Inflammatory macrophage (primary cell): Measurements from ENCODE around the gene CAMKK2.
"Not testable (repeated sequence)": the region's sequence is repeated elsewhere in the genome, so short reads cannot be mapped to it uniquely, and the experiment has no call there.

ENCODE experiments used
- DNase-seq, 2 donors: peaks; one replicate each; pipeline ENCODE4 v3.0.0-alpha.2; 2020 to 2022
- total RNA-seq, 18 experiments: gene quantifications; one replicate each; lab custom pipeline; 2026; ENCODE audit warnings: mixed read lengths in 6 of 18, inconsistent platforms in 2 of 18; lab: John Stamatoyannopoulos, UW

CAMKK2 gene
- 31.9 to 61.9 (median 42.8) reads per million in 18 experiments for total RNA-seq

DNA sequence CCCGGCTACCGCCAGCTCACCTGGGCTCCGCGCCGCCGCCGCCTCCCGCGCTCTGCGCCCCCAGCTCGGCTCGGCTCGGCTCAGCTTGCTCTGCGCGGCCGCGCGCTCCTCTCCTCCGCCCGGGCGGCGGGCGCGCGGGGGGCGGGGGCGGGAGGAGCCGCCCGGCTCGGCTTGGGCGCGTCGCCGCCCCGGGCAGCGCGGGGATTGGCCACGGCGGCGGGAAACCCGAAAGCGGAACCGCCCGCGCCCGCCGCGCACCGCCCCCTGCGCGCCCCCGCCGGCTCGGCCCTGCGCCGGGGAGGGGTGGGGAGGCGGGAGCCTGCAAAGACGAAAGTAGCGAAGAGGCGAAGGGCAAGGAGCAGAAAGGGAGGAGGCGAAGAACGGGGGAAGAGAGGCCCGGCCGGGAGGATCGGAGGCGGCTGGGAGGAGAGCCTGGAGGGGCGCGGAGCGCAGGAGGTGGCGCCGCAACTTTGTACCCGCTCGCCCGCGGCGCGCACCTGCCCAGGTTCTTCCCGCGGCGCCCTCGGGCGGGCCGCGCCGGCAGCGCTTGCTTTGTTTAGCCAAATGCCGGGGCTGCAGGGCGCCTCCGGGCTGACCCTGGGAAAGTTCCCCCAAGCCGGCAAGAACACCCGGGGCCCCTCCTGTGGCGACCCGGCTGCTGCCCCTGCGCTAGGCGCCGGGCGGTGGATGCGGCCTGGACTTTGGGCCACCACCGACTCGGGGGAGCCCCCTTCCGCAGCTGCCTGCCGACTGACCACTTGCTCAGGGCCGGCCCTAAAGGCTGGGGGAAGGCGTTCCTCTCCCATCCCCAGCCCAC, at the start of gene CAMKK2:
TSS of gene CAMKK2 (minus strand) at position 92 of the 817 bp plus-strand sequence. CDS start 22,183 bp downstream, outside the sequence.
- DNase-seq = peak; percentile 81 to 92

DNA sequence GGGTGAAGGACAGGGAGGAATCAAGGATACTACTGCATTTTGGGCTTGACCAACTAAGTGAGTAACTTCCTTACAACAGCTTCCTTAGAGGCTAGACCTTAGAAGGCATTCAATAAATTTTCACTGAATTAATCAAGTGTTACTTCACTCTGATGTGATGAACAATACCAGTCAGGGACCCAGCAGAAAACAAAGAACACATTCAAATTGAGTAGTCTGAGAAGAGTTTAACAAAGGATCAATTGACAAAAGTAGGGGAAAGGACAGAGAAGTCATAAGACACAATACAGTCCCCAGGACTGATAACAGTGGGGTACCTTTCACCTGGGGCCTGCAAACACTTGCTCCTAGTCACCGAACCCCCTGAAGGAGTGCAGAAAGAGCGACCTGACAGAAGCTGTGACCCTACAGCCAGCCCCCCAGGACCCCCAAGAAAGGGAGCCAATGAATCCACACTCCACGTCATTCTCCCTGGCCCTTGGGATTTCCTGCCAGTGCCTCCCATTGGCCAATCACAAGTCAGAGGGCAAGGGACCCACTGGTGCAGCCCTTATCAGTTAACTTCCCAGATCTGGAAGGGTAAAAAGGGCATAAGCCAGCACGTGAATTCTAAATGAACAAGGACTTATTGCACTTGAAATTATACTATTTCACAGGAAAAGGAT, 48.8 kb upstream of the CAMKK2 start:
- no peak for DNase-seq

DNA sequence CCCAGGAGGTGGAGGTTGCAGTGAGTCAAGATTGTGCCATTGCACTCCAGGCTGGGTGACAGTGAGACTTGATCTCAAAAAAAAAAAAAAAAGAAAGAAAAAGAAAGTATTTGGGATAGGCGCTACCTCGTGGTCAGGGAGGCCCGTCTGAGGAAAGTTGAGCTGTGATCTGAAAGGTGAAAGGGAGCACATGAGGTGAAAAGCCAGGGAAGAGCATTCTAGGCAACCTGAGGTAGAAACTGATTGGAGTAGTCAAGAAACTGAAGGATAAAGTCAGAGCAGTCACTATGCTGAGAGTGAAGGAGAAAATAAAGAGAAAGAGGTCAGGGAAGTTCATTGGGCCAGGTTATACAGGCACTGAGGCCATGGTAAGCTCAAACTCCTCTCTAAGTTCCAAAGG, 48.0 kb upstream of the CAMKK2 start:
- no peak for DNase-seq

DNA sequence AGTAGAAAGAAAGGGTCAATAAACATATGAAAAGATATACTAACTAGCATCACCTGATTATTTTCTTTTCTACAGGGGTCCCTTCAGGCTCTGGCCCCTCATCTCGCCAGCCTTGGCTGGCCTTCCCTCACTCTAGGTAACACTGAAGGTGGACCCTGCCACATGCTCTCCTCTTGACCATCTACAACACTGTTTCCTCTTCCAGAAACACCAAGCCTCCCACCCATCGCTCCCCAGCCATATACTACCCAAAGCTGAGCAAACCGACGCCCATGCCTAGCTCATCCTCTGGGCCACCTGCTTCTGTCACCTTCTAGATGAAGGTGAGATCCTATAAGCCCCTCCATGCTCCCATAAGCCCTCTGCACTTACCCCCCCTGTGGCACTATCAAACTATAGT, 40.9 kb upstream of the CAMKK2 start:
- DNase-seq = no peak

DNA sequence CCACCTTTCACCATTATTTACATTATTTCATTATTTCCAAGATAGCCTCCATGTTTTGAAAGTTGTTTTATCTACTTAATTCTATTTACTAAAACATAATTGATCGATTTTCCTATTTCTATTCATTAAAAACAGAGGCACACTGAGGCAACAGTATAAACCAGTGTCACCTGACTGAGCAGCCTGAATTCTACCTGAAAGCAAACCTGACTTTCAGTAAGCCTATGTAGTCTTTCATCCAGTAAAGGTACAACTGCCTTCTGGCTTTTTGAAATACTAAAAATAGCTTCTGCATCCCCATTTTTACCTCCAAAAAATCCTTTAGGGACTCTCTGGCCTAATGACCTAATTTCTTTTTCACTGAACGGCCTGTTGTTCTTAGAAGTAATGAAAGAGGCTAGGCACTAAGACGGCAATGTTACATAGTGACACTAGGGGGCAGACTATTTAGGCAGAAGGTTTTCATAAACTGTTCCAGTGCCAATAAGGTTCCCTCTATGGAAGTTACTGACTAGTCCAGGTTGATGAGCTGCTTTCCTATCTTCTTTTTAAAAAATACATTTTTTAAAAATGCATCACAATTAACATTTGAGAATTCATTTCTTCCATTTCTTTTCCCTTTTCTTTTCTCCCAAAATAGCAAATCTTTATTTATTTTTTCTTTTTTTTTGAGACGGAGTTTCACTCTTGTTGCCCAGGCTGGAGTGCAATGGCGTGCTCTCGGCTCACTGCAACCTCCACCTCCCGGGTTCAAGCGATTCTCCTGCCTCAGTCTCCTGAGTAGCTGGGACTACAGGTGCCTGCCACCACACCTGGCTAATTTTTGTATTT, 38.2 kb upstream of the CAMKK2 start:
- peak; percentile 65 to 72 for DNase-seq

DNA sequence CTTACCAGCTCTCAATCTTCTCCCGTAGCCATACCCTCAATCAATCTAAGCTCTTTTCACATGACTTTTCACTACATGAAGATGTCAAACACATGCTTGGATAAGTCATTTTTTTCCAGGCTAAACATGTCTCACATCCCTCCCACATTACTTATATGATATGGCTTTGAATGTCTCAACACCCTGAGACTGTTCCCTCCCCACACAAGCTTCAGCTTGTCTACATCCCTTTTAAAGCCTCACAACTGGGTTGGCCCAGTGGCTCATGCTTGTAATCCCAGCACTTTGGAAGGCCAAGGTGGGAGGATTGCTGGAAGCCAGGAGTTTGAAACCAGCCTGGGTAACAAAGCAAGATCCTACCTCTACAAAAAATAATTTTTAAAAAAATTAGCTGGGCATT, 37.2 kb upstream of the CAMKK2 start:
- DNase-seq = no peak

DNA sequence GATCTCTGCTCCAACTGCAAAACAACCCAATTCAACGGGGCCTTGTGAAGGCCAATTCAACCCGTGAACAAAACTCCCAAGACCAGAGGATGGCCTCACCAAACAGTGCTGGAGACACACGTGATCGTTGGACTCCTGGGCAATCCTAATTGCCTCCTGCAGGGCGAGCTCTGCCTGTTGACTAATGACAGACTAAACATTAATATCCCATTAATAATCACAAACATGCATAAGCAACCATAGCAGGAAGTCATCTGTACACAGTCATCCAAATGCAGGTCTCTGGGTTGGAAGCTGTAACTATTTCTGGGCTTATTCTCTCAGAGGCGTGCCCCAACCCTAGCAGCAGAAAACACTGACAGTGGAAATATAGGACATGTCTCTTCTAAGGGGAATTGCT, 34.7 kb upstream of the CAMKK2 start:
- no peak for DNase-seq

DNA sequence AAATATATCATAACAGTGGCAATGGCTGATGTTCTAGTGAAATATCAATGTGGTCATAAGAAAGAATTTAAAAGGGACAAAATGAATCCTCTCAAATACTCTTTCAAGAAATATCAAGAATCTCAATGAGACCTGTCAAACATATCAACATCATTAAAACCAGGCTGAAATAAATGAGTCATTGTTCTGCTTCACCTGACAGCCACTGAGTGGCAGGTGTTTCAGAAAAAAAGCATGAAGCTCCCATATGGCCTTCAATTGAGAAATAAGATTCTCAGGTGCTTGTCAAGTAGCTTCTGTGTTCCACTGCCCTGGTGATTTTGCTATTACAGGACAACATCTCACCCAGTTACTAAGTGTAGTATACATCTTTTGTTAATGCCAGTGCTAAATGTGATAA, 34.2 kb upstream of the CAMKK2 start:
- DNase-seq = no peak

DNA sequence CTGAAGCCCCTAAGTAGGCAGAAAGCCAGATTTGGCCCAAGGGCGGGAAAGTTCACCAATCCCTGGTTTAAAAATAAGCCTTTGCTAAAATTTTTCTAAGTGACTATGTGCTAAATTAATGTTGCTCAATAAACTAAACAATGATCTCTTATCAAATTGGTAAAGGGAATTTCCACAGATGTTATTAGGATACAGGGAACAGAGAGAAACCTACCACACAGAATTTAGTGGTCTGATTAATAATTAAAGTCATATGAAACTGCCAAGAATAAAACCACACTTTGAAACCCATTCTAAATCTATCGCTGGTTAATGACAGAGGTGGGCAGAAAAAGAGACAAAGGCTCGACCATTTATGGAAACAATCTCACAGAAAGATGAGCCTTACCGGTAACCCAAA, 33.7 kb upstream of the CAMKK2 start:
- no peak for DNase-seq

DNA sequence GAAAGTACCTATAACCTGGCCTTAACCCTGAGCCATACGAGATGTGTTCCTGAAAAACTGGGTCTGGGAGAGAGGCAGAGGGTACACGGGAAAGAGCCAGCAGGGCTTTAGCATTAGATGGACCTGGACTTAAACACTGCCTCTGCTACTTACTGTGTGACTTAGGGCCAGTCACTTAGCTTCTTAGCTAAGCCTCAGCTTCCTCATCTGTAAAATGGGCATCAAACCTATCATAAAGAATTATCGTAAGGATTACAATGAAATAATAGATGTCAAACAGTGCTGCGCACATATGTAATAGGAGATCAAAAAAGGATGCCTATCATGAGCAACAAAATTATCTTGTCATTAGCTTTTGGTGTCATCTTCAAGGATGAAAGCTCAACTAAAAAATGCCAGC, 32.1 kb upstream of the CAMKK2 start:
- DNase-seq = no peak

DNA sequence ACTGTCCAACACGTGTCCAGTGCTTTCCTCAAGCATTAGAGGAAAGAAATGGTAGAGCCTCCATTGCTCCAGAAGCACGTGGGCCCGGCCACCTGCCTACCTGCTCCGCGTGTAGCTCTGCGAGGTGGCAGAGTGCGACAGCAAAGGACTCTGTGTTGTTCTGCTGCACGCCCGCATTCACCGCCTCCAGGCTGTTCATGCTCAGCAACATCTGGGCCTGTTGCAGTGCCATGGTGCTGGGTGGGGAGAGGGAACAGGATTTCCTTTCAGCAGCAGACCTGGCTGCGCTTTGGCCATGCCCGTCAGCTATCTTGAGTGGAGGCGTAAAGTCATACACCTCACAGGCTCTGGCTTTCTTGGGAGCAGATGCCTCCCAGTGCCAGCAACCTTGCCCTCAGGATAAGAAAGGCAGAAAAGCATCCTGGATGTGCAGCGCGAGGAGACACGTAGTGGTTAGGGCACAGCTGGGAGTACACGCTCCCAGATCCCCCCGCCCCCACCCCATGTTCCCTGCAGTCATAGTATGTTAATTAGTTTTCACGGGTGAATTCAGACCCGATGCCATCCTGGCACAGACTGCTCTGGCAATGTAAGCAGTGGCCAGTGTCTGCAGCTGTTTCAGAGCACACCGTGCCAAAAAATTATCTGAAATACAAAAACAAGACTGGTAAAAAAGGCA, 30.6 kb upstream of the CAMKK2 start:
- no peak for DNase-seq

DNA sequence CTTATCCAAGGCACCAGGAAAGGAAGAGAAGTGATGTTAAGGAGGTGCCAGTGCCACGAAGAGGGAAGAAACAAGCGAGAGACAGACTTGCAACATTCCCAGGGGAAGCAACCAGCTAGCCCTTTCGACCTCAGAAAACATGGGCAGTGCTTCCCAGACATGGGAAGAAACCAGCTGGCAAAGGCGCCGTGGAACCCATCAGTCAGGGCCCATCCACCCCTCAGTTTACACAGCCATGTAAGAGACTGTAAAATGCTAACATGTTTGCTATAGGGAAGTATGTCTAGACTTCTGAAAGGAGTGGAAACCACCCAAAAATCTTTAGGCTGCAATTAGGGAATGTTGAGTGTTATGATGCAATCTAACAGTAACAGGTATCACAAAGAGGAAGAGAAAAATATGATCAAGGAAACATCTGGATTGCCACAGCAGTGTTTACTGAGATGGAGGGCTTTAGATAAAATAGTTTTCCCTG, 29.4 kb upstream of the CAMKK2 start:
- DNase-seq = peak in 1 of 2 donors; percentile 22

DNA sequence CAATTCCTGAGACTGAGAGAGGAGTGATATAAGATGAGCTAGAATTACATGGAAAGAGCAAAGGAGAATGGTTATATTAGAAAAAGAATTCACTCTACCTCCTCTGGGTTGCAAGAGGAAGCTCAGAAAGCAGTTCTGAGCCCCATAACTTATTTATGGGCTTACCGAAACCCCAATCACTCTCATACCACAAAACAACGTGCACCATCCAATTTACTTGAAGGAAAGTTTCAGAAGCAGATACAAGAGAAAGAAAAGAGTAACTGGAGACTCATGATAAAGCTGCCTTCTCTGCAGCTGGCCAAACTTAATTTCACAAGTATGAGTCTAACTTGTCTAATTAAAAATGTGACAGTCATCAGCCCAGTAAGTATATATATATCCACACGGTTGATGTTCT, 27.4 kb upstream of the CAMKK2 start:
- DNase-seq = no peak

DNA sequence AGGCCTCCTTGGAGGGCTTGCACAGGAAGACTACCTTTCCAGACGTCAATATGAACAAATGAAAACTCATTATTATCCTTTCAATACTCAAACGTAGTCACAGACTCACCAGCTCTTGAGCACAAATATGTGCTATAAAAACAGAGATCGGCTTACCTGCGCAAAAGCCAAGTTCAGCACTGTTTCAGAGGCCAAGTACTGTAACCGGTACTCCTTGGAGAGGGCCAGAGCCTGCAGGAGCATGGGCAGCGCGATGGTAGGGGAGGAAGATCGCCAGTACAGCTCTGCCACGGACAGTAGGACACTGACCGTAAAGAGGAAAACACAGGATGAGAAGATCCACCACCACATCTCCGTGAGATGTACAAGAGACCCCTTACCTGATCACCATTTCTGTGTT, 21.6 kb upstream of the CAMKK2 start:
- DNase-seq = no peak

DNA sequence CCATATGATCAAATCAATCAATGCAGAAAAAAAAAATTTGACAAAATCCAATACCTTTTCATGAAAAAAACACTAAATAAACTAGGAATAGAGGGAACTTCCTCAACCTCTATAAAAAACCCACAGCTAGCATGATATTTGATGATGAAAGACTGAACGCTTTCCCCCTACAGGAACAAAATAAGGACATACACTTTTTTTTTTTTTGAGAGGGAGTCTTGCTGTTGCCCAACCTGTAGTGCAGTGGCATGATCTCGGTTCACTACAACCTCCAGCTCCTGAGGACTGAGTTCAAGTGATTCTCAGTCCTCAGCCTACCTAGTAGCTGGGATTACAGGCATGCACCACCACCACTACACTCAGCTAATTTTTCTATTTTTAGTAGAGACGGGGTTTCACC, 17.9 kb upstream of the CAMKK2 start:
- peak; percentile 67 to 81 for DNase-seq

DNA sequence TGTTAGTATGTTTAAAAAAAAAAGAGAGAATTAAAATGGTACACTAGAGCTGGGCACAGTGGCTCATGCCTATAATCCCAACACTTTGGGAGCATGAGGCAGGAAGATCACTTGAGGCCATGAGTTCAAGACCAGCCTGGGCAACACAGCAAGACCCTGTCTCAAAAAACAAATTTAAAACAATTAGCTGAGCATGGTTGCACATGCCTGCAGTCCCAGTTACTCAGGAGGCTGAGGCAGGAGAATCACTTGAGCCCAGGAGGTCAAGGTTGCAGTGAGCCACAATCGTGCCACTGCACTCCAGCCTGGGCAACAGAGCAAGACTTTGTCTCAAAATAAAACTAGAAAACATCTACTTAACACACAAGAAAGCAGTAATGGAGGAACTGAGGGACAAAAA, 13.7 kb upstream of the CAMKK2 start:
- not testable (repeated sequence) for DNase-seq

DNA sequence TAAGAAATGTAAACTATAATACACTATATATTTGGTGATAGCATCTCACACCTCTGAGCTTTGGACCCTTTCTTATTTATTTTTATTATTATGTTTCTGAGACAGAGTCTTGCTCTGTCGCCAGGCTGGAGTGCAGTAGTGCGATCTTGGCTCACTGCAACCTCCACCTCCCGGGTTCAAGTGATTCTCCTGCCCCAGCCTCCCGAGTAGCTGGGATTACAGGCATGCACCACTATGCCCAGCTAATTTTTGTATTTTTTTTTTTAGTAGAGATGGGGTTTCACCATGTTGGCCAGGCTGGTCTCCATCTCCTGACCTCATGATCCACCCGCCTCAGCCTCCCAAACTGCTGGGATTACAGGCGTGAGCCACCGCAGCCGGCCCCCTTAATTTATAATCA, 10.9 kb upstream of the CAMKK2 start:
- not testable (repeated sequence) for DNase-seq

DNA sequence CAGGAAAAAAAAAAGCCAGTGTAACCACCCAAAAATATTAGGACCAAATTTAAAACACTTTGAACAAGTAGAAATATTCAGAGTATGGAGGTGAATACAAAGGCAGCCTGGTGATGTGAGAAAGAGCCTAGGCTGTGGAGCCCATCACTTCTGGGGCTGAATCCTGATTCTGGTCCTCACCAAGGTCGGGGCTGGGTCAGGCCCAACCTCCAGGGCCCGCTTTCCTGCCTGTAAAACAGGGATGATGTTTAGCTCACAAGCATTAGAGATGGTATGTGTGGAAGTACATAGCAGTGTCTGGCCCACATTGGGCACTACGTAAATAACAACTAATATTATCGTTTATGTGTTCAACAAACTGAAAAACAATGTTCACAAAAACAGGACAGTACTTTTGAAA, 7.8 kb upstream of the CAMKK2 start:
- no peak for DNase-seq

DNA sequence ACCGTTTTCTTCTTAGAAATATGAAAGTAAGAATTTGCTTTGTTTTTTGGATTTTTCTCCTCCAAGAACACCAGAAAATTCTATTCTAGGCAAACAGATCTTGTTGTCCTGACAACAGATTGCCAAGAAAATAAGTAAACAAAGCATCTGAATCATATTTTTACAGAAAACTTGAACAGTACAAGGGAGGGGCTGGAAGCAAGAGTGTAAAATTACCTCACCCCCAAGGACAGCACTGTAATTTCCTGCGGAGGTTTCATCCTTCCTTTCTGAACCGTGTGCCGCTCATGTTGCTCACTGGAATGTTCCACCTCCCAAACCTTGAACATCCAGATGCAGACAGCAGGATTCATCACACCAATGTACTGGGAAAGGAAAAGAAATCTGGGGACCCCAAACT, 5.4 kb upstream of the CAMKK2 start:
- peak; percentile 17 to 21 for DNase-seq

DNA sequence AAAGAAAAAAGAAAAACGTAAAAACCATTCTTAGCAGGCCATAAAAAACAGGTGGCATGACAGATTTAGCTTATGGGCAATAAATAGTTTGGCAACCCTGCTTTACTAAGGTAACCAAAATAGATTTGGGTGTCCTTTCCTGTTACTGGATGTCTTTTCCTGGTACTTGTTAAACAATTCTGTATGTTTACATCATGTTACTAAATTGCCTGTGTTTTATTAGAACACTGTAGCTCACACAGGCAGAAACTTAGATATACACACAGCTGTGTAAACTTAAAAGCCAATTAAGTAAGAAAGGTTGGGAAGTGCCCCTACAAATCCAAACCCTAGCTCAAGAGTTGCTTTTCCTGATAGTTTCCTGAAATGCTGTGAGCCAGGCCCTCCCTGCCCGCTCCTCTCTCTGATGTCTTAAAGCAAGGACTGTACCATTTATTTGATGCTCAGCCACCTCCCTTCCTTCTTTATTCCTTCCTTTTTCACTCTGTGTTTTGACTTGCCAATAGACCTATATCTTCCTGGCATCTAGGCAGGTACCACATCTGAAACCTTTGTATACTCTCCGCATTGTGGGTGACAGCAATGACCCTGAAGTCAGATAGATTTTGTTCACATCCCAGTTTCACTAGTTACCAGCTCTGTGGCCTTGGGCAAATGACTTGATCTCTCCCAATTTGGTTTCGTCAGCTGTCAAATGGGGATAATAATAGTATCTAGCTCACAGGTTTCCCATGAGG, 3.7 kb upstream of the CAMKK2 start:
- DNase-seq = no peak

DNA sequence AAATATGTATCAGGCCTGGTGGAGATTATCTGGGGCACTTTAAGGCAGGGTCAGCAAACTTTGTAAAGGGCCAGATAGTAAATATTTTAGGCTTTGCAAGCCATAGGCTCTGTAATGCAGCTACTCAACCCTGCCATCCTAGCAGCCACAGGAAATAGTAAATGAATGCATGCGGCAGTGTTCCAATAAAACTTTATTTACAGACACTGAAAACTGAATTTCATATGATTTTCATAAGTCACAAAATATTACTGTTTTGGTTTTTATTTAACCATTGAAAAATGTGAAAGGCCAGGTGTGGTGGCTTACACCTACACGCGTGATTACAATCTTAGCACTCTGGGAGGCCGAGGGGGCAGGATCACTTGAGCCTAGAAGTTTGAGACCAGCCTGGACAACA, 3.2 kb upstream of the CAMKK2 start:
- no peak for DNase-seq

DNA sequence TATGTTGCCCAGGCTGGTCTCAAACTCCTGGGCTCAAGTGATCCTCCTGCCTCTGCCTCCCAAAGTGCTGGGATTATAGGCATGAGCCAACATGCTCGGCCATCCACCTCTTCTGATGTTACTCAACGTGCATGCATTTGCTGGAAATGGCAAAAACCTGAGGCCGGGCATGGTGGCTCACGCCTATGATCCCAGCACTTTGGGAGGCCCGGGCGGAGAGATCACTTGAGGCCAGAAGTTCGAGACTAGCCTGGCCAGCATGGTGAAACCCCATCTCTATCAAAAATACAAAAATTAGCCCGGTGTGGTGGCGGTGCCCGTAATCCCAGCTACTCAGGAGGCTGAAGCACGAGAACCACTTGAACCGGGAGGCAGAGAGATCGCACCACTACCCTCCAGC, 1.9 kb upstream of the CAMKK2 start:
- not testable (repeated sequence) for DNase-seq
